H1 (cell line): ENCODE measurements around the gene DOCK6. TPM values are rescaled to one million over a fixed set of nuclear protein-coding genes. Genes with fewer than 3 reads are reported as not detected.

Source experiments
- CTCF ChIA-PET: fragments of 300-600 bp; sonication (Branson Sonifier 250); formaldehyde crosslinking; loops from one replicate; lab custom pipeline; 2021; ENCODE audit not compliant: partially characterized antibody; lab: Charles Lee
- POLR2A ChIA-PET: fragments of 300-600 bp; sonication (Branson Sonifier 250); formaldehyde crosslinking; loops from one replicate; lab custom pipeline; 2021; ENCODE audit warnings: inconsistent platforms; ENCODE audit not compliant: partially characterized antibody; lab: Charles Lee
- DNase-seq, 2 experiments: peaks; one replicate each; pipeline versions ENCODE4 v3.0.0 to v3.0.0-alpha.2; 2010 to 2022; ENCODE audit warnings: low spot score in 2 of 2, low read depth in 1 of 2, mixed read lengths in 1 of 2
- FAIRE-seq: peaks from 2 replicates; lab custom pipeline; 2011; peaks lifted over from hg19 to GRCh38; lab: Jason Lieb, UNC
- H2AFZ ChIP-seq: 2 replicates; pipeline ENCODE4 v1.8.1; 2012; ENCODE audit warnings: low read length, inconsistent platforms
- H2AK5ac ChIP-seq: 2 replicates; pipeline ENCODE4 v1.6.1; 2013; ENCODE audit warnings: low read depth, low read length
- H2BK120ac ChIP-seq: replicated peaks from 2 replicates; pipeline ENCODE3; 2013; ENCODE audit warnings: low read depth, low read length, inconsistent platforms
- H2BK12ac ChIP-seq: 2 replicates; pipeline ENCODE4 v1.6.1; 2013; ENCODE audit warnings: low read depth, low read length
- H2BK15ac ChIP-seq: 2 replicates; pipeline ENCODE4 v1.6.1; 2013; ENCODE audit warnings: low read length
- H2BK20ac ChIP-seq: 2 replicates; pipeline ENCODE4 v1.6.1; 2013; ENCODE audit warnings: low read length
- H2BK5ac ChIP-seq: 2 replicates; pipeline ENCODE4 v1.6.1; 2013; ENCODE audit warnings: low read depth, low read length
- H3K14ac ChIP-seq: 2 replicates; pipeline ENCODE4 v1.6.1; 2013; ENCODE audit warnings: inconsistent platforms; ENCODE audit not compliant: insufficient read length
- H3K18ac ChIP-seq: 2 replicates; pipeline ENCODE4 v1.6.1; 2013; ENCODE audit warnings: low read length; ENCODE audit errors: extremely low read depth
- H3K23ac ChIP-seq: 2 replicates; pipeline ENCODE4 v1.6.1; 2013; ENCODE audit warnings: inconsistent platforms; ENCODE audit not compliant: insufficient read length
- H3K23me2 ChIP-seq: 2 replicates; pipeline ENCODE4 v1.6.1; 2013; ENCODE audit warnings: low read depth, low read length
- H3K27ac ChIP-seq: 2 replicates; pipeline ENCODE4 v1.6.1; 2011; ENCODE audit warnings: low read depth, low read length, inconsistent platforms
- H3K27me3 ChIP-seq, 4 experiments: replicated peaks in 1 of 4; 1 replicate in 1 of 4; 2 replicates in 3 of 4; pipeline versions ENCODE4 v1.6.1 to v1.8.1; 2011 to 2013; ENCODE audit warnings: low read length in 3 of 4, mild to moderate bottlenecking in 3 of 4, inconsistent platforms in 2 of 4, mixed read lengths in 2 of 4, moderate library complexity in 1 of 4; ENCODE audit not compliant: control insufficient read depth in 3 of 4, insufficient read depth in 3 of 4; ENCODE audit errors: extremely low read depth in 1 of 4
- H3K36me3 ChIP-seq, 4 experiments: 2 replicates each; pipeline versions ENCODE4 v1.6.1 to v1.8.1; 2011 to 2013; ENCODE audit warnings: mild to moderate bottlenecking in 4 of 4, low read length in 3 of 4, moderate library complexity in 2 of 4, control low read depth in 1 of 4, inconsistent platforms in 1 of 4; ENCODE audit not compliant: insufficient read depth in 4 of 4, control insufficient read depth in 2 of 4
- H3K4ac ChIP-seq: replicated peaks from 2 replicates; pipeline ENCODE3; 2013; ENCODE audit warnings: low read length, low read depth, mixed read lengths, inconsistent platforms; ENCODE audit not compliant: insufficient read length
- H3K4me1 ChIP-seq, 4 experiments: replicated peaks in 1 of 4; 1 replicate in 1 of 4; 2 replicates in 3 of 4; pipeline versions ENCODE4 v1.6.1 to v1.8.1; 2011 to 2013; ENCODE audit warnings: low read length in 3 of 4, inconsistent platforms in 2 of 4, mixed read lengths in 1 of 4; ENCODE audit not compliant: insufficient read depth in 4 of 4, control insufficient read depth in 3 of 4
- H3K4me2 ChIP-seq, 2 experiments: 2 replicates each; pipeline versions ENCODE4 v1.6.1 to v1.8.1; 2011 to 2013; ENCODE audit warnings: low read depth in 2 of 2, low read length in 2 of 2, control low read depth in 1 of 2, inconsistent platforms in 1 of 2, mild to moderate bottlenecking in 1 of 2; ENCODE audit not compliant: insufficient read depth in 1 of 2
- H3K4me3 ChIP-seq, 4 experiments: fragments of 200-600, 300-600 bp in 1 of 4; sonication (generic), shearing (Covaris generic), sonication (Bioruptor Twin) in 1 of 4; 2 replicates each; pipeline versions ENCODE4 v1.5.1 to v1.8.1; 2011 to 2016; ENCODE audit warnings: low read length in 4 of 4, low read depth in 3 of 4, control low read depth in 2 of 4, inconsistent platforms in 2 of 4, mild to moderate bottlenecking in 2 of 4, mixed read lengths in 1 of 4, moderate library complexity in 1 of 4; ENCODE audit not compliant: insufficient read depth in 2 of 4; ENCODE audit errors: extremely low read depth in 1 of 4
- H3K56ac ChIP-seq: replicated peaks from 2 replicates; pipeline ENCODE3; 2013; ENCODE audit warnings: low read depth, mild to moderate bottlenecking, mixed read lengths, low read length, inconsistent platforms; ENCODE audit not compliant: insufficient read length
- H3K79me1 ChIP-seq: 2 replicates; pipeline ENCODE4 v1.6.1; 2013; ENCODE audit warnings: low read depth, low read length, control low read depth
- H3K79me2 ChIP-seq, 2 experiments: 2 replicates each; pipeline versions ENCODE4 v1.6.1 to v1.8.1; 2012 to 2013; ENCODE audit warnings: low read length in 2 of 2, mild to moderate bottlenecking in 2 of 2, inconsistent platforms in 1 of 2; ENCODE audit not compliant: insufficient read depth in 2 of 2, control insufficient read depth in 1 of 2
- H3K9ac ChIP-seq, 4 experiments: replicated peaks in 1 of 4; 1 replicate in 1 of 4; 2 replicates in 3 of 4; pipeline versions ENCODE4 v1.6.1 to v1.8.1; 2011 to 2013; ENCODE audit warnings: low read depth in 3 of 4, low read length in 3 of 4, control low read depth in 2 of 4, mild to moderate bottlenecking in 2 of 4, moderate library complexity in 2 of 4, inconsistent platforms in 1 of 4; ENCODE audit errors: extremely low read depth in 1 of 4
- H3K9me3 ChIP-seq, 2 experiments: 2 replicates each; pipeline versions ENCODE4 v1.6.1 to v1.8.1; 2012 to 2013; ENCODE audit warnings: mild to moderate bottlenecking in 2 of 2, moderate library complexity in 2 of 2, control low read depth in 1 of 2, inconsistent platforms in 1 of 2, low read depth in 1 of 2, low read length in 1 of 2, mixed read lengths in 1 of 2; ENCODE audit not compliant: insufficient read depth in 2 of 2
- H4K20me1 ChIP-seq, 2 experiments: replicated peaks in 1 of 2; 2 replicates each; pipeline versions ENCODE3 to v1.8.1; 2011 to 2013; ENCODE audit warnings: inconsistent platforms in 2 of 2, low read length in 2 of 2, mild to moderate bottlenecking in 1 of 2; ENCODE audit not compliant: insufficient read depth in 2 of 2, control insufficient read depth in 1 of 2
- H4K5ac ChIP-seq: 2 replicates; pipeline ENCODE4 v1.6.1; 2013; ENCODE audit warnings: low read length, low read depth, mixed read lengths, inconsistent platforms; ENCODE audit not compliant: insufficient read length
- H4K8ac ChIP-seq: 2 replicates; pipeline ENCODE4 v1.8.0; 2013; ENCODE audit warnings: mild to moderate bottlenecking, moderate library complexity, low read length, inconsistent platforms; ENCODE audit not compliant: insufficient read depth; ENCODE audit errors: extremely low read depth
- H4K91ac ChIP-seq: replicated peaks from 2 replicates; pipeline ENCODE3; 2013; ENCODE audit warnings: low read length, mixed read lengths, inconsistent platforms; ENCODE audit not compliant: insufficient read length
- CTBP2 ChIP-seq: IDR thresholded peaks from 2 replicates; pipeline ENCODE4 v1.7.0; 2011; ENCODE audit warnings: borderline replicate concordance, mild to moderate bottlenecking, moderate library complexity, mixed read lengths, low read length; ENCODE audit not compliant: insufficient read depth, insufficient read length
- KDM1A ChIP-seq: fragments of 200-600, 300-600 bp; sonication (generic); IDR thresholded peaks from 2 replicates; pipeline ENCODE4 v1.7.1; 2016; ENCODE audit warnings: mild to moderate bottlenecking, low read length, borderline replicate concordance
- WGBS, 2 experiments: shearing (Covaris generic) in 1 of 2; methylation state at CpG; one replicate each; pipeline versions ENCODE4 v1.1.6 to v1.1.7; 2013 to 2015; ENCODE audit warnings: low lambda C conversion rate in 2 of 2, mixed read lengths in 2 of 2, inconsistent platforms in 1 of 2, low coverage in 1 of 2, missing lambda C conversion rate in 1 of 2; ENCODE audit not compliant: insufficient replicate concordance in 2 of 2, insufficient coverage in 1 of 2, insufficient read length in 1 of 2; ENCODE audit errors: extremely low coverage in 1 of 2, missing lambda C conversion rate in 1 of 2; 5-methylcytosine and 5-hydroxymethylcytosine counted together
- polyA plus RNA-seq, 7 experiments: library from polyadenylated mRNA; depleted of rRNA in 3 of 7; stranded (reverse) in 5 of 7; unstranded in 2 of 7; fragments of >200 nt in 5 of 7; fragments of 200-250 nt in 2 of 7; gene quantifications; 1 replicate in 5 of 7; 2 replicates in 1 of 7; 4 replicates in 1 of 7; pipeline versions ENCODE4 v1.2.1 to v1.2.3, GENCODE V29; 2011 to 2013; ENCODE audit warnings: missing spikeins in 2 of 7, mixed read lengths in 2 of 7
- total RNA-seq: library from RNA; stranded (reverse); fragmentation: NEBNext Ultra II Directional; extraction: Animal tissue kit (Norgen Biotek cat#: 25700); gene quantifications from 2 replicates; pipeline ENCODE4 v1.2.1, GENCODE V29; 2021

Gene DOCK6
- total and polyA plus RNA-seq, 2 of the 8 experiments (the other 6 are each of a cell fraction or from before 2014, with no cell fraction given) = 25.5 to 54.7 TPM

- no peak overlapping the region for H2BK20ac ChIP-seq
- no peak overlapping the region for H2BK120ac ChIP-seq
- no peak overlapping the region for H3K9ac ChIP-seq
- no peaks in the 10 kb centered on the region for H3K79me1 ChIP-seq
- no peak overlapping the region for H4K5ac ChIP-seq
- peaks cover 0 to 3% (median 0%) of the 10 kb centered on the region in 4 experiments; a peak in 3 of 7 replicates for H3K4me1 ChIP-seq
- H2BK12ac ChIP-seq = no peak overlapping the region
- H3K56ac ChIP-seq = no peak overlapping the region
- ChIA-PET POLR2A (no interaction called here), CTCF (interaction anchor here (0.7 kb wide), 1 partner anchor 25 kb away, joined by 4 read pairs; no protein-coding TSS in a partner anchor)
- no peak overlapping the region for H2BK5ac ChIP-seq
- TF ChIP-seq CTBP2 (no peak), KDM1A (peak; percentile 43; the same call in 1 of the 2 replicates)
- no peak overlapping the region for H2AFZ ChIP-seq
- no peaks in the 10 kb centered on the region for H3K9me3 ChIP-seq
- no peak overlapping the region for H3K18ac ChIP-seq
- FAIRE-seq (no peak), DNase-seq (no peak)
- WGBS, 2 experiments = 88% methylated on average over 10 of the region's 10 CpGs; no CpG with 5 or more reads in 1 of the 2 experiments
- no peaks in the 10 kb centered on the region for H4K20me1 ChIP-seq
- H3K23me2 ChIP-seq = no peaks in the 10 kb centered on the region
- no peak overlapping the region for H2BK15ac ChIP-seq
- H3K14ac ChIP-seq = no peak overlapping the region
- H3K27me3 ChIP-seq = no peaks in the 10 kb centered on the region
- no peaks in the 10 kb centered on the region for H3K36me3 ChIP-seq
- H2AK5ac ChIP-seq = no peak overlapping the region
- H3K4me3 ChIP-seq = no peak overlapping the region
- H4K8ac ChIP-seq = no peak overlapping the region
- peak overlapping the region; percentile 53 for H3K4ac ChIP-seq
- no peak overlapping the region for H4K91ac ChIP-seq
- H3K23ac ChIP-seq = no peak overlapping the region
- no peaks in the 10 kb centered on the region for H3K79me2 ChIP-seq
- H3K4me2 ChIP-seq = no peak overlapping the region
- no peak overlapping the region for H3K27ac ChIP-seq
Measured at GRCh38 chr19:11268783-11269267, 6.5 kb upstream of the DOCK6 start.
